GM18909 (cell line): ENCODE measurements around the gene FAM117B.
A peak's percentile ranks its signal among the peaks of the same experiment; 100 is the strongest.

Experiments
- ATAC-seq: cut with Tn5 transposase; IDR thresholded peaks from one replicate; pipeline ENCODE4 v1.9.1; 2021; ENCODE audit warnings: mild to moderate bottlenecking; ENCODE audit not compliant: unreplicated experiment, poor library complexity

The FAM117B gene

DNA sequence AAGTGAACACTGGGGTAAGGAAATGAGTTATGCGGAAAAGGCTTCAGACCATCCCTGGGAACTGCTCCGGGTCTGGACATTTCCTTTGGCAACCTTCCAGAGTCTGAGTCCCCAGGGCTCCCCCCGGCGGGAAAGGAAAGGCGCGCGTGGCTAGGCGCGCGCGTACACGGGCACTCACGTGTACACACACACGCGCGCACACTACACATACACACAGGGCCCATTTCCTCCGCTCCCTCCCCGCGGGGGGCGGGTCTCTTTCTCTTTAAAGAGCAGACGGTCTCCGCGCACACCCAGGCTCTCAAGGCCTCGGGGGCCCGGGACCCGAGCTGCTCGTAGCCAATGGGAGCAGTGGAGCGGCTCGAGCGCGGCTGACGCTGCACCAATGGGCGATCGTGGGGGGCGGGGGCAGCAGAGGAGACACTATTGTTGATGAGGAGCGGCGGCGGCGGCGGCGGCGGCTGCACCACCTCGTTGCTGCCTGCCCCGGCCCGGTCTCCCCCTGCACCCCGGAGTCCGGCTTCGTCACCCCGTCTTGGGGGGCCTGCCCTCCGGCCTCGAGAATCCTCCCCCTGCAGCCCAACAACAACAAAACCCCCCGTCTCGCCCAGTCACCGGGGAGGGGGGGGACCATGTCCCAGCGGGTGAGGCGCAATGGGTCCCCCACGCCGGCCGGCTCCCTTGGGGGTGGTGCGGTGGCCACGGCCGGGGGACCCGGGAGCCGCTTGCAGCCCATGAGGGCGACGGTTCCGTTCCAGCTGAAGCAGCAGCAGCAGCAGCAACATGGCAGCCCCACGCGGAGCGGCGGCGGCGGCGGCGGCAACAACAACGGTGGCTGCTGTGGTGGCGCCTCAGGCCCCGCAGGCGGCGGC, at the start of gene FAM117B:
TSS of gene FAM117B (plus strand) at position 414 of the 872 bp plus-strand sequence. CDS start at position 633, 219 bp downstream.
- ATAC-seq: peak; percentile 91

DNA sequence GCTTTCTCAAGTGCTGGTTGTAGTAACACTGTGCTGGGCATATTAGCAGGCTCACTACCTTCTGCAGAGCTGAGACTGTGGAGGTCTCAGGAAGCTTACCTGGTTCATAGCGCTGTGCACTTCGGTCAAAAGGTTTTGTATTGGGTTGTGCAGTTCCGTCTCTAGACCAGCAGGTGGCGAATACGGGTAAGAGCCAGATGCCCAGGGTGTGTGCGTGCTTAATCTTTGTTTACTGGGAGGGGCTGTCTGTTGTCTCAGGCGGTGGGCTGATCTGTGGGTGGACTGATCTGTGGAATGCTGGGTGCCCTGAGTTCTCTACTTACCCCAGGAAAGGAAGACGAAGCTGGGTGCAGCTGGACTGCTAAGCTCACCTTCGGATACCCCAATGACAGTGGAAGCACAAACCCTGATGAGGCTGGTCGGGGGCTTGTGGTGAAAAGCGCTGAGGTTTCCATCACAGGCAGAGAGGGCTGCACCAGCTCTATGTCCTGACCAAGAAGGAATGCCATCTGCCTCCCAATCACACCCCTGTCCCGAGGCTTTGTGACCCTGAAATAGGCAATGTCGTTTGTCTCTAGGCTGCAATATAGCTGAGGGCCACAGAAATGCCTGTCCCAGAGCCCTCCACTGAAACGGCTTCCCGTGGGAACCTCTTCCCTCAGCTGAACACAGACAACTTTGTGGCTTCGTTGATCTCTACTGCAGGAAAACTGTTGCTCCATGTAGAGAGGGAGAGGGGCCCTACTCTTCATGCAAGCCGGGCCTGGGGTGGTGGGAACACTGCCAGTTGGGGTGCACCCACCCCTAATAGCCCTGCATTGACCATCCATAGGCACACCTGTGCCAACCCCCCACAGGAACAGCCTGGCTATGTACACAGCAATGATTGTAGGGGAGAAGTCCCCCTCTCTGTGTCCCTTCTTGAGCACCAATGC, 45.9 kb upstream of the FAM117B start:
- peak; percentile 84 for ATAC-seq

DNA sequence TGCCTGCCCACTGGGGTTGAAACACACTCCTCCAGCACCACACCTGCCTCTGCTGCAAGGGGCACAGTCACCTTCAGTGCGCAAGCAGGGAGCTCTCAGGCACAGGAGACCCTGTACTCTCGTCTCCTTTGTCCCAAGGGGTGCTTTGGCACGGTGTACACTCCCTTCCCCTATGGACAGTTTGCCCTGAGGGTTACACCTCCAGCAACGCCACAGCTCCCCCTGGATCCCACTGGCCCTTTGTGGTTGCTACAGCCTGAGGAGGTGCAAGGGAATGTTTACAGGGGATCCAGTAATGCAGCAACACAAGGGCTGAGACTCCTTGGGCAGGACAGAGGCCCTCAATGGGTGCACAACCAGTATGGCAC, 45.2 kb upstream of the FAM117B start:
- ATAC-seq: no peak

DNA sequence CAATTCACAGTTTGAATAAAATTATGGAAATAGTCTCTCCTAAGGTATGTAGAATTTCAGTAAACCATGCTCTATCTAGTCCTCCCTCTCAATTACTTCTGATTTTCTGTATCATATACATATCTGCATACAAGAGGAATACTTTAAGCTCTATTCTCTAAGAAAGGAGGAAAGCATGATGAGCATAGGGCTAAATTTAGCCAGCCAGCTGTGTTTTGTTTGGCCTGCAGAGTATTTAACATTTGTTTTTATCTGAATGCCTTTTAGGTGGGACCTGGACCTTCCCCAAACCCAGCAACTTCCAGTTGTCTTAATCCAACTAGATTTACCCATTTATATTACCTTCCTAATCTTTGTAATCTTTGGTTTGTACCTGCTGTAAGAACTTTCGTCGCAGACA, 42.2 kb upstream of the FAM117B start:
- no peak for ATAC-seq

DNA sequence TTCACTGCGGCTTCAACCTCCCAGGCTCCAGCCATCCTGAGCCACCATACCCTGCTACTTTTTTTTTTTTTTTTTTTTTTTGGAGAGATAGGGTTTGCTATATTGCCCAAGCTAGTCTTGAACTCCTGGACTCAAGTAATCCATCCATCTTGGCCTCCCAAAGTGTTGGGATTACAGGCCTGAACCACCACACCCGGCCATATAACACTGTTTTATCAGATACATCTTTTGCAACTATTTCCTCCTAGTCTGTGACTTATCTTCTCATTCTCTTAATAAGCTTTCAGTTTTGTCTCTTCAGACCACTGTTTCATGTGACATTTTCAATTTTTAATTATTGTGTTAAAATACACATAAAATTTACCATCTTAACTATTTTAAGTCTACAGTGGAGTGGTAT, 35.7 kb upstream of the FAM117B start:
- ATAC-seq: no peak

DNA sequence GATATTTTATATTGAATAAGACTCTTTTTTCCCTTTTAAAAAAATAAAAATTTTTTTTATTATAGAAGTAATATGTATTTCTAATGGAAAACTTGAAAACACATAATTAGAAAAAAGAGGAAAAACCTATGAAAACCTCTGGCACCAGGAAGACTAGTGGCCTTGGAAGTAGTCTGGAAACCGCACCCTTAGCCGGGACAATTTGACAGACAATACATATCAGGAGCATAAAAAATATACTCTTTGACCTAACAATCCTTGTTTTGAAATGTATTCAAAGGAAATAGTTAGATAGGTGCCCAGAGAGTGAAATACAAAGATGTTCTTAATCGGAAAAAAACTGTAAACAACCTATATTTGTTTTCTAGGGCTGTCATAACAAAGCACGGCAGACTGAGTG, 34.9 kb upstream of the FAM117B start:
- no peak for ATAC-seq

DNA sequence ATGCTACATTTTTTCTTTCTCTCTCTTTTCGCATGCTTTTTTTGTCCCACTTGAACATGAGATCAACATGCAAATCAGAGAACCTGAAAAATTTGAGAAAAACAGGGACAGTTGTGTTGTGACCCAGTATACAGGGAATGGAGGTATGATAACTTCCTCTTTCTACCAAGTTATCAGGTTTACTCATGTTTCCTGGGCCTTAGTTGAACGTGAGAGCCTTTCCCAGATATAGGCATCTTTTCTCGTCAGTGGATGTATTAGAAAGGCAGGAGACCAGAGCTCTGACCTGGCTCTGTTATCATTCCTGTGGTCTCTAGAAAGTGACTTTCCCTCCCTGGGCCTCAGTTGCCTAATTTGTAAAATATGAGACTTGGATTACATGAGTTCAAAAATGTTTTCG, 30.1 kb upstream of the FAM117B start:
- ATAC-seq: no peak

DNA sequence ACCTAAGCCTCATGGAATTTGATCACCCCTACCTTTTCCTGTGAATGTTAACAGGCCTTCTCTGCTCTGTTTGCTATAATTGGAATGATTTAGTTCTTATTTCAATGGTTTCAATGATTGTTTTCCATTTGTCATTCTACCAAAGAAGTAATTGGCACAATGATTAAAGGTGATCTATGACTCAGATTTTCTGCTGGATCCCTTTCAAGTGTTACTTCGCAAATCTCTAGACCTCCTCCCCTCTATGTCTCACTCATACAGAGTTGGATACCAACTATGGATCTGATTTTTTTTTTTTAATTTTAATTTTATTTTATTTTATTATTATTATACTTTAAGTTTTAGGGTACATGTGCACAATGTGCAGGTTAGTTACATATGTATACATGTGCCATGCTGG, 29.6 kb upstream of the FAM117B start:
- ATAC-seq: no peak

DNA sequence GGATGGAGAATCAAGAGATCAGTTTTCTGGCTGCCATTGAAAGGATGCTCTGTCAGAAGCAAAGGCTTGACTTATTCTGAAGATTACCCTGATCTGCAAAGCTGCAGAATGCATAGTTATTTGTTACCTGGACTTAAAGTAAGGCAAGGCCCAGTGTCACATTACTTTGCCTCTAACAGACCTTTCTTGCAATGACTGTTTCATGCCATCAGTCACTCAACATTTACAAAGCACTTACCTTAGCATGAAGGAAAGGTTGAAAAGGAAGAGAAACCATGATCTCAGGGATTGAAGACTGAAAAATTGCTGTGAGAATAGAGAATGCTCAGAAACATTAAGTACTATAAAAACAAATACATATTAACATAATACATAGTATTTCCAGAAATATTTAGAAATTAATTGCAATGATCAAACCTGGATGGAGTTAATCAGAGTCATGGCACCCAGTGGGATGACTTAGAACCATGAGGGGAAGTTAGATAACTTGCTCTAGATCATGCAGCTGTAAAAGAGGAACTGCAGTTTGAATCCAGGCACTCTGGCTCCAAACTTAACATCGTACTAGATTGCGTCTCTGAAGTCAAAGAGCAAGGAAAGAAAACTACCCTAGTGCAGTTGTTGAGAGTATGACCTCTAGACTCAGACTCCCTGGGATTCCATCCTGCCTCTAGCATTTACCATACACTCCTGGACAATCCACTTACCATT, 26.5 kb upstream of the FAM117B start:
- ATAC-seq: peak; percentile 35

DNA sequence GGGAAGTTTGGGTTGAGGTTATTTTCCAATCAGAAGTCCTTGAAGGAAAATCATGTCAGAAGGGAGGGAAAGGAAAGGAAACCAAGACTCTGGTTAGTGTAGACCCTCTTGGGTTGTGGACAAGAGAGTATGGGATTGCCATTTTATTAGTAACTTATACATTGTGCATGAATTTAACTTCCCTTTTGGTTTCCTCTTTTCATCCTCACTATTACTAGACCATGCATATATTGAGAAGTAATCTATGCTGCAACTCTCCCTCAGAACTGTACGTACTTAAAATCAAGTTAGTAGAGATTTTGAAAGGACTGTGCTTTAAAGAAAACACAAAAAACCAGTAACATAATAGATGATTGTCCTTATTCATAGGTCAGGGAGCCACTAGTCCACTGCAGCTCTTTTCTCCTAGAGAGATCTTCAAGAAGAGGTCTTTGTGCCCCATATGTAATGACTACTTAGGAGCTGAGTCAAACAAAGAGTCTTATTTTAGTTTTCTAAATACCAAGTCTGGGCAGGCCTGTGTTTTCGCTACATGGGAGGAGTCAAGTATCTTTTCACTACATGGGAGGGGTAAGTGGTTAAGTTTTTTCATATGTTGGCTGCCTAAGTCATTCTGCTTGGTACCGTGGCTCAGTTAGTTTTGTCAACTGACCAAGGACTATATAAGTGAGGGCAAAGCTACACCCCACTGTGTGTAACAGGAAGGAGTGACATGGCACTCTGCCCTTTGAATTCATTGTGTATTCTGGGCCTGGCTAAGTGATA, 25.2 kb upstream of the FAM117B start:
- ATAC-seq: peak; percentile 90

DNA sequence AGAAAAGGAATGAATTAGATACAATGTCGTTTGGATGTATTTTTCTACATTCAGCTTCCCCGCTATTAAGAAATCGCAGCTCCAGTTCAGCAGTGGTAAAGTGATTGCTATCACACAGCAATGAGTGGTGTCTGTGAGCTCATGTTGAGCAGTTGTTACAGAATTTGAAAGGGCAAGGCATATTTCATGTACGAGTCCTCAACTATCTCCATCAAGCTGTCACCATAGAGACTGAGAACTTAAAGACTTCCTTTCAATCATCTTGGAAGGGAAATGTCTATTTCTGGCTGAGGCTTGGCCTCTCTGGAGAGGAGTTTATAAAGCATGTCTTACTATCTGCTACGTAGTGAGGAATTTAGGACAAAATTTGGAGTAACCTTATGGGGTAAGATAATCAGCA, 24.4 kb upstream of the FAM117B start:
- ATAC-seq: no peak

DNA sequence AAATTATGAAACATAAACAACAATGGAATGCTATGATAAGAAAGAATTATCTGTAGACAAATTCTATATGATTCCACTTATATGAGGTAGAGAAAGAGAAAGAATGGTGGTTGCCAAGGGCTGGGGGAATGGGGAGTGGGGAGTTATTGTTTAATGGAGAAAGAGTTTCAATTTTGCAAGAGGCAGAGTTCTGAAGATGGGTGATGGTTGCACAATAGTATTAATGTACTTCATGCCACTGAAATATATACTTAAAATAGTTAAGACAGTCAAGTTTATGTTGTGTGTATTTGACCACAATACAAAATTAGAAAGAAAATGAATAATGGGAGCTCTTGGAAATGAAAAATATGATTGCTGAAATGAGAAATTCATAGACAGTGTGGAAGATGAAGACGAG, 22.6 kb upstream of the FAM117B start:
- no peak for ATAC-seq

DNA sequence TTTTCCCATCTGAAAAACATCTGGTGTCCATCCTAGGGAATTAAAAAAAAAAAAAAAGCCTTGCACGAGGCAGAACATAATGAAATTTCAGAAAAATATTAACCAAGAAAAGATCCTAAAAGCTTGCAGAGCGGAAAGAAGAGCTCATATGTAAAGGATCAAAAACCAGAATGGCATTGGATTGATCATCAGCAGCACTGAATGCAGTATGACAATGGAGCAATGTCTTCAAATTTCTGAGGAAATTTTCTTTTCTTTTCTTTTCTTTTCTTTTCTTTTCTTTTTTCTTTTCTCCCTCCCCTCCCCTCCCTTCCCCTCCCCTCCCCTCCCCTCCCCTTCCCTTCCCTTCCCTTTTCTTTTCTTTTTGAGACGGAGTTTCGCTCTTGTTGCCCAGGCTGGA, 21.3 kb upstream of the FAM117B start:
- ATAC-seq: no peak

DNA sequence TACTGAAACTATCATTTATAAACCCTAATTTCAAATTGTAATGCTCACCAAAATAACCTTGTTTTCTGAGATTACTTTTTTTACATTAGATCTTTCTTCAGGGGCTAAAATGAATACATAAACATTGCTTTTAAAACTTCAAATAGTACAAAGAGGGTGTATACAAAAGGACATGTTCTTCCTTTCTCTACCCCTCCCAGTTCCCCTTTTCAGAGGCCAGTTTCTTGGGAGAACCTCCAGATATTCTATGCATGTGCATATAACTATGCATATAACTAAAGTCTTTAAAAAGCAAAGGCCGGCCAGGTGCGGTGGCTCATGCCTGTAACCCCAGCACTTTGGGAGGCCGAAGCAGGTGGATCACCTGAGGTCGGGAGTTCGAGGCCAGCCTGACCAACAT, 10.6 kb upstream of the FAM117B start:
- ATAC-seq: no peak

DNA sequence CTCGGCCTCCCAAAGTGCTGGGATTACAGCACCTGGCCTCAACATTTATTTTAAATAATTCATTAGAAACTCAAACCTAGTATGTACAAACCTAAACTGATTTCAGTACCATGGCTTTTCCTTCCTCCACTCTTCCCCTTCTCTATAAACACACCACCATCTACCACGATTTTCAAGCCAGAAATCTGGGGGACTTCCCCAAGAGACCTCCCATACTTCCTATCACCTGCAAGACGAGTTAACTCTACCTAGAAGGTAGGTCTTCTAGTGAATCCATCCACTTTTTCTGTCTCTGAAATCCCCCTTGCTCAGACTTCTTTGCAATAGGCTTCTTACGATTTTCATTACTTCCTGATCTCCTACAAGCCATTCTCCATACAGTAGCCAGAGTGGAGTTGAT, 7.7 kb upstream of the FAM117B start:
- ATAC-seq: no peak

DNA sequence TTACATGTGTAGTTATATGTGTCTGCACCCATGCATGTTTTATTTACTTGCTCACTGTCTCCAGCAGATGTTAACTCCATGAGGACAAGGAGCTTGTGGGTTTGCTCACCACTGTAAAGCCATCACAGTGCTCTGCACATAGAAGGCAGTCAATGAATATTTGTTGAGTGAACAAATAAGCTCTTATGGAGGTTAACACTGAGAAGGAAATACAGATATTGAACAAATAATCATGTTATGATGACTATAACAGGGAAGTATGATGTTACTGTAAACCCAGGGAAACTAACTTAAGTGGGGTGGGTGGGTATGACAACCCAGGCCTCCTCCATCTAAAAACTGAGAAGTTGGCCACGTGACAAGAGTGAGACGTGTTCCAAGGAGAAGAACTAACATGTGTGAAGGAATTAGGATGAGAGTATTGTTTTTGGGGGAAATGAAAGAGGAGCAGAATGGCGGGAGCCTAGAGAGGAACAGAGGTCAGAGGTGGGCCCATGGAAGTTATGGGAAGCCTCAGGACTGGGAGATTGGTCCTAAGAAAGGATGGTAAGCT, 6.0 kb upstream of the FAM117B start:
- ATAC-seq: no peak

DNA sequence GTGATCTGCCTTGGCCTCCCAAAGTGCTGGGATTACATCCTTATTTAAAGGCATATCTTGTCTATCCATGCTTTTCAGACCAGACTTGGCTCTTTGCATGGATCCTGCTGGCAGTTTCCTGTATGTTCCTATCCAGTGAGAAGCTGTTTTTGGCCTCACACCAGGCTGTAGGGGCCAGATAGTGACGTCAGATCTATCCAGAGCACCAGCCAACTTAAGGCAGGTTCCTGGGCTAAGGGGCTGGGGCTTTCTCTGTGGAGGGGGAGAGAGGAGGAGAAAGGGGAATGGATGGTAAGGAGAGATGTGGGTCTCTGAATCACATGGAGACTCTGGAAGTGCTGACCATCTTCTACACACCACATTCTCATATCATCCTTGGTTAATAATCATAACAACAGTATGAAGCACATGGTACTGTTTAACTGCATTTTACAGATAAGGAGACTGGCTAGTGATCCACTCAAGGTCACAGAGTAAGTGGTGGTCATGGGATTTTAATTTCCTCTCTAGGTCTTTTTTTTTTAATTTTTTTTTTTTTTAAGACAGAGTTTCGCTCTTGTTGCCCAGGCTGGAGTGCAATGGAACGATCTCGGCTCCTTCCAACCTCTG, 2.0 kb upstream of the FAM117B start:
- ATAC-seq: no peak

DNA sequence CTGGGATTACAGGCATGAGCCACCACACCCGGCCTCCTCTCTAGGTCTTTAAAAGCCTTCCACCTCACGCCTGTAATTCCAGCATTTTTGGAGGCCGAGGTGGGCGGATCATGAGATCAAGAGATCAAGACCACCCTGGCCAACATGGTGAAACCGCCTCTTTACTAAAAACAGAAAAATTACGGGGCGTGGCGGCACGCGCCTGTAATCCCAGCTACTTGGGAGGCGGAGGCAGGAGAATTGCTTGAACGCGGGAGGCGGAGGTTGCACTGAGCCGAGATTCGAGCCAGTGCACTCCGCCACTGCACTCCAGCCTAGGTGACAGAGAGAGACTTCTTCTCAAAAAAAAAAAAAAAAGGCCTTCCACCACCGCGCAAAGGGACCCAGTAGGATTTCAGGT, 1.3 kb upstream of the FAM117B start:
- no peak for ATAC-seq
